RWPE2 (cell line): ENCODE data around the gene LIMCH1.

Source experiments
- ATAC-seq: fragments of 200-7000 bp; cut with Tn5 transposase; 3 replicates; pipeline ENCODE4 v1.9.1; 2021; ENCODE audit warnings: low read depth
- DNase-seq: peaks from one replicate; pipeline ENCODE4 v3.0.0-alpha.2; 2020; ENCODE audit warnings: low spot score
- H3K27ac ChIP-seq: fragments of 450-650 bp; 2 replicates; pipeline ENCODE4 v1.5.1; 2017; ENCODE audit warnings: mild to moderate bottlenecking; ENCODE audit not compliant: poor library complexity, severe bottlenecking
- H3K27me3 ChIP-seq: fragments of 250-450 bp; sonication (Bioruptor Pico); 2 replicates; pipeline ENCODE4 v1.5.1; 2021; ENCODE audit warnings: mild to moderate bottlenecking, moderate library complexity; ENCODE audit not compliant: insufficient read depth, poor library complexity, severe bottlenecking
- H3K36me3 ChIP-seq: fragments of 250-450 bp; sonication (Bioruptor Pico); 2 replicates; pipeline ENCODE4 v1.5.1; 2020; ENCODE audit warnings: low read depth, mild to moderate bottlenecking, moderate library complexity
- H3K4me1 ChIP-seq: fragments of 250-450 bp; sonication (Bioruptor Pico); 2 replicates; pipeline ENCODE4 v1.5.1; 2021; ENCODE audit warnings: mild to moderate bottlenecking, moderate library complexity; ENCODE audit not compliant: insufficient read depth, poor library complexity, severe bottlenecking
- H3K4me3 ChIP-seq: fragments of 250-450 bp; sonication (Bioruptor Pico); 2 replicates; pipeline ENCODE4 v1.5.1; 2021; ENCODE audit warnings: mild to moderate bottlenecking, moderate library complexity; ENCODE audit not compliant: severe bottlenecking
- H3K9me3 ChIP-seq: fragments of 250-450 bp; sonication (Bioruptor Pico); 2 replicates; pipeline ENCODE4 v1.5.1; 2021; ENCODE audit warnings: mild to moderate bottlenecking, moderate library complexity; ENCODE audit not compliant: severe bottlenecking
- TF ChIP-seq, protein P1 (sequence below): fragments of 450-650 bp; IDR thresholded peaks from one replicate; pipeline ENCODE4 v1.5.1; 2017; ENCODE audit warnings: mild to moderate bottlenecking, moderate library complexity; ENCODE audit not compliant: poor library complexity, severe bottlenecking

The LIMCH1 gene

DNA sequence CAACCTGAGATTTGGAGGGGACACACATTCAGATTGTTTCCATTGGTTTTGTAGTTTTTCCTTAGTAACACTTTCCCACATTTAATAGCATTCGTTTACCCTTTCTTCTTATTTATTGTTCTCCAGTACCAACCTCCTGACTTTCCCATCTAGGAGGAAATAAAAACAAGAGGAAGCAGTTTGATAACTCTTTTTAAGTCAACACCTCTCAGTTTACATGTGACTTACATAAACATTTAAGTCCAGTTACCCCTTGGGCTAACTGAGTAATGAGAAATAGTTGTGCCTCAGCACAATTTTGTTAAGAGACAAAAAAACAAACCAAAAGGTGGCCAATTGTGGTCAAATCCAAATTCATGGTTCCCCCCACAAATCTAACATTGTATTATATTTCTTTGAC, 175.8 kb downstream of the LIMCH1 start:
- no peak overlapping the region for H3K27ac ChIP-seq
- no peaks in the 10 kb centered on the region for H3K27me3 ChIP-seq
- no peak overlapping the region for H3K4me3 ChIP-seq
- no peaks in the 10 kb centered on the region for H3K9me3 ChIP-seq
- no peaks in the 10 kb centered on the region for H3K36me3 ChIP-seq
- ATAC-seq (no peak), DNase-seq (no peak)
- H3K4me1 ChIP-seq = peaks cover 41% of the 10 kb centered on the region
- TF ChIP-seq, protein P1, sequence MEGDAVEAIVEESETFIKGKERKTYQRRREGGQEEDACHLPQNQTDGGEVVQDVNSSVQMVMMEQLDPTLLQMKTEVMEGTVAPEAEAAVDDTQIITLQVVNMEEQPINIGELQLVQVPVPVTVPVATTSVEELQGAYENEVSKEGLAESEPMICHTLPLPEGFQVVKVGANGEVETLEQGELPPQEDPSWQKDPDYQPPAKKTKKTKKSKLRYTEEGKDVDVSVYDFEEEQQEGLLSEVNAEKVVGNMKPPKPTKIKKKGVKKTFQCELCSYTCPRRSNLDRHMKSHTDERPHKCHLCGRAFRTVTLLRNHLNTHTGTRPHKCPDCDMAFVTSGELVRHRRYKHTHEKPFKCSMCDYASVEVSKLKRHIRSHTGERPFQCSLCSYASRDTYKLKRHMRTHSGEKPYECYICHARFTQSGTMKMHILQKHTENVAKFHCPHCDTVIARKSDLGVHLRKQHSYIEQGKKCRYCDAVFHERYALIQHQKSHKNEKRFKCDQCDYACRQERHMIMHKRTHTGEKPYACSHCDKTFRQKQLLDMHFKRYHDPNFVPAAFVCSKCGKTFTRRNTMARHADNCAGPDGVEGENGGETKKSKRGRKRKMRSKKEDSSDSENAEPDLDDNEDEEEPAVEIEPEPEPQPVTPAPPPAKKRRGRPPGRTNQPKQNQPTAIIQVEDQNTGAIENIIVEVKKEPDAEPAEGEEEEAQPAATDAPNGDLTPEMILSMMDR = no peak

DNA sequence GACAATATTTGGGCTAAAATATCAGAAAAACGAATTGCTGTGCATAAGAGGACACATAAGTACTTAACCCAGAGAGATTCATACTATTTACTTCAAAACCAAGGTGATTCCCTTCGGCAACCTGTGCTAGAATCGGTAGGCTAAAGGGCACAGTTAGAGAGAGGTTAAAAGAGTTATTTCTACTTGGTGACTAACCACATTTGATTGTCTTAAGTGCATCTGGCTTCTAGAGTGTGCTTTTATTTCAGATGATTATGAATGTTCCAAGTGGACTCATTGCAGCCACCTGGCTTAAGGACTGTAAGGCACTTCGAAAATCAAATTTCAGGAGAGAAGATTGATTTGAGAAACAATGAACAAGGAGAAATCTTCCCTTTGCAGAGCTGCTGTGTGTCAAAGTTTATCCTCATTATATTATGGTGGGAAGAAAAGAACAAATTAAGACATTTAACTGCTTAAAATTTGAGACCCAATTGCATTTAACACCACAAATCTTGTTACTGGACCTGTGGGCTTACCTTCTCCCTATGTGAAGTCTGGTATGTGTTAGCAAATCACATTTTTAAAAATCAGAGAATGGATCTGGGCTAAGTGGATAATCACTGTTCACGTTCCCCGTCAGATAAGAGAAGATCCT, 176.5 kb downstream of the LIMCH1 start:
- Histone ChIP-seq H3K27ac (no peak overlapping the region), H3K4me1 (peaks cover 41% of the 10 kb centered on the region), H3K27me3 (no peaks in the 10 kb centered on the region), H3K36me3 (no peaks in the 10 kb centered on the region), H3K9me3 (no peaks in the 10 kb centered on the region), H3K4me3 (no peak overlapping the region)
- no peak for DNase-seq
- no peak for ATAC-seq
- TF ChIP-seq, protein P1 = no peak

DNA sequence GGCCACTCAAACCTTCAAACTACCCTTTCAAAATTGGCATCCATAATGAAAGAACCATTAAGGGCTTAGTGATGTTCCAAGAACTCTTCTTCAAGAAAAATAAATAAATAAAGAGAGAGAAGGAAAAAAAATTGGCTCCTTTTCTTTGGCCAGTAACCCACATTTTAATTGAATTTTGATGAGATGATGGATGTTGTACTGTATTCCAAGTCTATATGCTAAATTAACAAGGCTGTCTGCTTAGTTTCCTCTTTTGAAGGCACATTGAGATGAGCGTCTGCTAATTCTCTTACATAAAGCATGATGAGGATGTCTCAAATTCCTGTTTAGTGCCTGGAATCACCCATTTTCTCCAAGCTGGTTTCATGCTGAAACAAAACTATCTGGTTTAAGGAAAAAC, 177.2 kb downstream of the LIMCH1 start:
- TF ChIP-seq, protein P1 = no peak
- ATAC-seq (no peak), DNase-seq (no peak)
- H3K27me3 ChIP-seq = no peaks in the 10 kb centered on the region
- H3K36me3 ChIP-seq = no peaks in the 10 kb centered on the region
- peaks cover 40% of the 10 kb centered on the region for H3K4me1 ChIP-seq
- no peaks in the 10 kb centered on the region for H3K9me3 ChIP-seq
- no peak overlapping the region for H3K27ac ChIP-seq
- no peak overlapping the region for H3K4me3 ChIP-seq

DNA sequence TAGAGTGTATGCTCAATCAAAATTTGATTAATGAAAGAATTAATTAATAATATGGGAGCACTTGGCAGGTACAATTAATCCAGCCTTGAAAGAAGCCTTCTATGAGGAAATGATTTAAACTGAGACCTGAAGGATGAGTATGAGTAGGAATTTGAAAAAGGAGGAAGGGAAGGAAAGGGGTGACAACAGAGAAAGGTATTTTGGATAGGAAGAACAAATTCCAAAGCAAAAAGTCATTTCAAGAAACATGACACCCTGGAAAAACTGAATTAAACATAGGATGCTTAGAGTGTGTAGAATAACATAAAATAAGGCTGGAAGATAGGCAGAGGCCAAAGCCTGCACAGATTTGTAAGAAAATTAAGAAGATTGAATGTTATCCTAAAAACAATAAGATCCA, 180.9 kb downstream of the LIMCH1 start:
- ATAC-seq (peak; percentile 93), DNase-seq (no peak)
- TF ChIP-seq, protein P1 = no peak

DNA sequence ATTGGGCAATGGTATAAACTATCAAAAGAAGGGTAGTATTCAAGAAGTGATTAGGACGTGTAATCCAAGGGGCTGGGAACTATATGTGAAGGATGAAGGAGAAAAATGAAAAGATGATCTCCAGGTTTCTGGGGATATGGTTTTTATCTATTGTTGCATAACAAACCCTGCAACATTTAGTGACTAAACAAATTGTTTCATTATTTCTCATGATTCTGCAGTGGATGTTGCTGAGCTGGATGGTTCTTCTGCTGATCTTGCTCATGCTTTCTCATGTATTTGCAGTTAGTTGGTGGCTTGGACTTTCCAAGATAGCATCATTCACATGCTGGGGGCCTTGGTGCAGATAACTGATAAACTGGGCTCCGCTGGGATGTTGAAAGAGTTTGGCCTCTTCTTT, 181.5 kb downstream of the LIMCH1 start:
- no peak overlapping the region for H3K4me3 ChIP-seq
- H3K9me3 ChIP-seq = no peaks in the 10 kb centered on the region
- H3K36me3 ChIP-seq = no peaks in the 10 kb centered on the region
- DNase-seq (no peak), ATAC-seq (peak; percentile 60)
- TF ChIP-seq, protein P1 = no peak
- peak overlapping the region; percentile 85 for H3K27ac ChIP-seq
- H3K4me1 ChIP-seq = peaks cover 20% of the 10 kb centered on the region
- no peaks in the 10 kb centered on the region for H3K27me3 ChIP-seq

More for the DNA sequence above, 180.9 kb downstream of the LIMCH1 start:
- Histone ChIP-seq H3K9me3 (no peaks in the 10 kb centered on the region), H3K27ac (peak overlapping the region; percentile 85), H3K4me3 (no peak overlapping the region), H3K27me3 (no peaks in the 10 kb centered on the region), H3K4me1 (peaks cover 20% of the 10 kb centered on the region), H3K36me3 (no peaks in the 10 kb centered on the region)
